NT2/D1 (cell line): ENCODE data around the gene IER3.

ENCODE experiments used
- SUZ12 ChIP-seq: IDR thresholded peaks from 2 replicates; pipeline ENCODE4 v1.6.1; 2011; ENCODE audit not compliant: insufficient read length, insufficient read depth; ENCODE audit errors: extremely low read depth
- ZNF274 ChIP-seq: IDR thresholded peaks from 2 replicates; pipeline ENCODE4 v1.6.1; 2011; ENCODE audit warnings: mild to moderate bottlenecking, low read depth, low read length

DNA sequence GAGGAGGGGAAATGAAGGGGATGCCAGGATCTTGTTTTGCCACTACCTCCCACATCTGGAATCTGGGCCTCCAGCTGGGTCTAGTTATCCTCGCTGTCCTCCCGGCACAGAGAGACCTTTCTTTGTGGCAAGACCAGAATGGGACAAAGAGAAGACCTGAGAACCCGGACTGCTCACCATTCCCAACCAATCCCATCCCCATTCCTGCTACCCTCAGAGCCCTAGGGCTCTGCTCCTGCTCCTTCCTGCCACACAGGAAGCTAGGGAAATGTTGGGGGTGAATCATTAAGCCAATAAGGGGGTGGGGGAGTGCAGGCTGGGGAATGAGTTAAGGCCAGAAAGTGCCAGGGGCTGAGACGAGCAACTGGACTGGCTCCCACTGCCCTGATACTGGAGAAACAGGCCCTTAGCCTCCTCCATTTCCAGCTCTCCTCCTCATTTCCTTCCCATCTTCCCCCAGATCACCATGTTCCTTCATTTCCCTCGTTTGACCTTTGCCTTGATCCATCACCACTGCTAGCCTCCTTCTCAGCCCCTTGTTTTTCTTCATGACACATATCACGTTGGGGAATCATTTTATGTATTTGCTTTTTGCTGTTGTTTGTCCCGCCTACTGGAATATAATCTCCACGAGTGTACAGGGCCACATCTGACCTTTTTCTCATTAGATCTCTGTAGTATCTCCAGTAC is 4.6 kb upstream of the IER3 start:
- TF ChIP-seq ZNF274 (no peak), SUZ12 (no peak)
